Mesothelial cell of epicardium (in vitro differentiated cells): ENCODE data around the gene SNAP47. TPM values are rescaled to one million over a fixed set of nuclear protein-coding genes. Genes with fewer than 3 reads are reported as not detected.
"Not testable (repeated sequence)": the region's sequence is repeated elsewhere in the genome, so short reads cannot be mapped to it uniquely, and the experiment has no call there.

ENCODE experiments used
- DNase-seq, 2 experiments: peaks; one replicate each; pipeline ENCODE4 v3.0.0; 2021; ENCODE audit warnings: low spot score in 2 of 2; ENCODE audit not compliant: unreplicated experiment in 2 of 2
- H3K27ac Mint-ChIP-seq: 2 replicates; pipeline ENCODE4 v1.8.0; 2021; ENCODE audit warnings: mixed read lengths
- H3K27me3 Mint-ChIP-seq: 2 replicates; pipeline ENCODE4 v1.8.0; 2021; ENCODE audit warnings: low read depth, mixed read lengths
- H3K36me3 Mint-ChIP-seq: 2 replicates; pipeline ENCODE4 v1.8.0; 2021; ENCODE audit warnings: mixed read lengths
- H3K4me1 Mint-ChIP-seq: 2 replicates; pipeline ENCODE4 v1.8.0; 2021; ENCODE audit warnings: mixed read lengths
- H3K4me3 Mint-ChIP-seq: 2 replicates; pipeline ENCODE4 v1.8.0; 2021; ENCODE audit warnings: mild to moderate bottlenecking, moderate library complexity, mixed read lengths
- H3K9me3 Mint-ChIP-seq: 2 replicates; pipeline ENCODE4 v1.8.0; 2021; ENCODE audit warnings: mixed read lengths
- CTCF ChIP-seq: fragments of 200-600 bp; sonication (generic); IDR thresholded peaks from one replicate; pipeline ENCODE4 v1.5.0; 2021; ENCODE audit warnings: antibody characterized with exemption; ENCODE audit not compliant: unreplicated experiment
- total RNA-seq: library from RNA; stranded (reverse); gene quantifications from 3 replicates; pipeline ENCODE4 v1.2.1, GENCODE V29; 2021

The SNAP47 gene
- 41.6 to 42.6 TPM (median 41.8 TPM) in 3 replicates for total RNA-seq

- no peak for TF ChIP-seq CTCF
- H3K27ac Mint-ChIP-seq = peak within 1 kb of the TSS; percentile 84
- no peaks in the 10 kb centered on the region for H3K27me3 Mint-ChIP-seq
- peak within 1 kb of the TSS; percentile 87 for H3K4me3 Mint-ChIP-seq
- no peaks in the 10 kb centered on the region for H3K9me3 Mint-ChIP-seq
- H3K4me1 Mint-ChIP-seq = peaks cover 26% of the 10 kb centered on the region
- peak; percentile 85 to 97 for DNase-seq
- H3K36me3 Mint-ChIP-seq = peaks cover 4% of the 10 kb centered on the region
These were observed at the start of gene SNAP47, which contains the start of gene JMJD4 for GRCh38 chr1:227734856-227735538. Gene SNAP47 (plus strand): TSS chr1:227735435. CDS start chr1:227747737, 12,302 bp downstream. Gene JMJD4 (minus strand): TSS chr1:227735302. CDS start chr1:227735273, 29 bp downstream.

- Mint-ChIP-seq H3K4me1 (no peaks in the 10 kb centered on the region), H3K9me3 (peaks cover 62% of the 10 kb centered on the region), H3K36me3 (no peaks in the 10 kb centered on the region)
These were observed 49.4 kb upstream of the SNAP47 start for GRCh38 chr1:227685807-227686206.

GRCh38 chr1:227697321-227697864 is 37.8 kb upstream of the SNAP47 start:
- no peak overlapping the region for H3K4me3 Mint-ChIP-seq
- no peak overlapping the region for H3K27ac Mint-ChIP-seq
- H3K9me3 Mint-ChIP-seq = peaks cover 57% of the 10 kb centered on the region
- H3K36me3 Mint-ChIP-seq = peaks cover 4% of the 10 kb centered on the region
- no peak for DNase-seq
- H3K4me1 Mint-ChIP-seq = no peaks in the 10 kb centered on the region
- H3K27me3 Mint-ChIP-seq = no peaks in the 10 kb centered on the region
- TF ChIP-seq CTCF = no peak

More at GRCh38 chr1:227685807-227686206, 49.4 kb upstream of the SNAP47 start:
- Mint-ChIP-seq H3K27me3 (no peaks in the 10 kb centered on the region), H3K4me3 (no peak overlapping the region), H3K27ac (no peak overlapping the region)
- TF ChIP-seq CTCF = no peak
- no peak for DNase-seq

GRCh38 chr1:227701631-227702030 is 33.6 kb upstream of the SNAP47 start:
- peaks cover 68% of the 10 kb centered on the region for H3K9me3 Mint-ChIP-seq
- not testable (repeated sequence) for H3K4me1 Mint-ChIP-seq, H3K4me3 Mint-ChIP-seq, H3K27me3 Mint-ChIP-seq, DNase-seq, H3K27ac Mint-ChIP-seq, H3K36me3 Mint-ChIP-seq

GRCh38 chr1:227707846-227708245 is 27.4 kb upstream of the SNAP47 start:
- Mint-ChIP-seq H3K4me1 (no peaks in the 10 kb centered on the region), H3K4me3 (no peak overlapping the region), H3K9me3 (peaks cover 60% of the 10 kb centered on the region), H3K36me3 (peaks cover 1% of the 10 kb centered on the region), H3K27ac (no peak overlapping the region), H3K27me3 (no peaks in the 10 kb centered on the region)
- no peak for TF ChIP-seq CTCF
- DNase-seq = no peak

- H3K36me3 Mint-ChIP-seq = peaks cover 1% of the 10 kb centered on the region
These were observed 25.8 kb upstream of the SNAP47 start for GRCh38 chr1:227709451-227709850.

GRCh38 chr1:227710474-227710873 is 24.8 kb upstream of the SNAP47 start:
- not testable (repeated sequence) for H3K36me3 Mint-ChIP-seq, H3K27ac Mint-ChIP-seq, H3K27me3 Mint-ChIP-seq, H3K4me3 Mint-ChIP-seq, H3K4me1 Mint-ChIP-seq, DNase-seq
- peaks cover 54% of the 10 kb centered on the region for H3K9me3 Mint-ChIP-seq

More at GRCh38 chr1:227709451-227709850, 25.8 kb upstream of the SNAP47 start:
- H3K9me3 Mint-ChIP-seq = peaks cover 49% of the 10 kb centered on the region
- no peak overlapping the region for H3K27ac Mint-ChIP-seq
- H3K4me3 Mint-ChIP-seq = no peak overlapping the region
- no peak for DNase-seq
- no peaks in the 10 kb centered on the region for H3K4me1 Mint-ChIP-seq
- no peaks in the 10 kb centered on the region for H3K27me3 Mint-ChIP-seq
- TF ChIP-seq CTCF = no peak
